AG04450 (cell line): Measurements from ENCODE around the gene TMEM219. TPM values are rescaled to one million over a fixed set of nuclear protein-coding genes. Genes with fewer than 3 reads are reported as not detected.

Experiments used
- CTCF ChIA-PET: fragments of 300-600, 350-600 bp; formaldehyde crosslinking; extraction: SDS; loops from one replicate; lab custom pipeline; 2022; ENCODE audit warnings: antibody characterized with exemption, inconsistent platforms; lab: Charles Lee
- POLR2A ChIA-PET: fragments of 350-600 bp; formaldehyde crosslinking; extraction: SDS; loops from one replicate; lab custom pipeline; 2021; ENCODE audit warnings: antibody characterized with exemption, inconsistent platforms; lab: Yijun Ruan, JAX
- DNase-seq: peaks from one replicate; pipeline ENCODE4 v3.0.0-alpha.2; 2011; ENCODE audit warnings: low read depth, low spot score
- H3K27ac ChIP-seq: one replicate; pipeline ENCODE4 v1.5.1; 2012; ENCODE audit warnings: low read depth, low read length, control low read depth
- H3K27me3 ChIP-seq: one replicate; pipeline ENCODE4 v1.6.0; 2012; ENCODE audit warnings: low read length; ENCODE audit not compliant: control insufficient read depth, insufficient read depth
- H3K4me3 ChIP-seq: 2 replicates; pipeline ENCODE4 v1.5.1; 2011; ENCODE audit warnings: mild to moderate bottlenecking, low read depth, low read length, control low read depth
- H3K9me3 ChIP-seq: 2 replicates; pipeline ENCODE4 v1.5.1; 2012; ENCODE audit warnings: low read length; ENCODE audit not compliant: control insufficient read depth, insufficient read depth
- CTCF ChIP-seq: IDR thresholded peaks from 2 replicates; pipeline ENCODE4 v1.5.1; 2011; ENCODE audit warnings: low read depth, low read length, control low read depth, inconsistent platforms
- polyA plus RNA-seq: library from polyadenylated mRNA; depleted of rRNA; stranded (reverse); fragments of >200 nt; gene quantifications from 2 replicates; pipeline ENCODE4 v1.2.3, GENCODE V29; 2011

The TMEM219 gene
- polyA plus RNA-seq, 1 experiment: 88.6 TPM

- CTCF ChIA-PET: interaction anchor here (0.5 kb wide), 2 partner anchors 8 to 158 kb away, joined by 3 to 4 read pairs; no protein-coding TSS in a partner anchor
- H3K9me3 ChIP-seq: no peaks in the 10 kb centered on the region; the same call in 1 of the 2 replicates
- no peak for TF ChIP-seq CTCF
Observed at GRCh38 chr16:30006659-30007377, 44.9 kb downstream of the TMEM219 start.

GRCh38 chr16:30007378-30007895 is 45.6 kb downstream of the TMEM219 start:
- TF ChIP-seq CTCF: no peak
- CTCF ChIA-PET: interaction anchor here (0.5 kb wide), 1 partner anchor 9 kb away, joined by 3 read pairs; no protein-coding TSS in a partner anchor
- Histone ChIP-seq H3K27me3 (peaks cover 26% of the 10 kb centered on the region), H3K9me3 (no peaks in the 10 kb centered on the region; the same call in 1 of the 2 replicates), H3K4me3 (no peak overlapping the region), H3K27ac (no peak overlapping the region)
- DNase-seq: no peak
- POLR2A ChIA-PET: interaction anchor here (0.6 to 1.2 kb wide), 2 partner anchors 81 to 98 kb away, joined by 3 to 7 read pairs; no protein-coding TSS in a partner anchor

More at GRCh38 chr16:30006659-30007377, 44.9 kb downstream of the TMEM219 start:
- no peak for DNase-seq
- Histone ChIP-seq H3K27ac (no peak overlapping the region), H3K4me3 (no peak overlapping the region), H3K27me3 (peaks cover 21% of the 10 kb centered on the region)
- POLR2A ChIA-PET: interaction anchor here (0.6 to 1.2 kb wide), 2 partner anchors 80 to 97 kb away, joined by 3 to 7 read pairs; no protein-coding TSS in a partner anchor

- Histone ChIP-seq H3K27me3 (peaks cover 26% of the 10 kb centered on the region), H3K9me3 (no peaks in the 10 kb centered on the region; the same call in 1 of the 2 replicates), H3K27ac (no peak overlapping the region), H3K4me3 (no peak overlapping the region)
- CTCF ChIA-PET: interaction anchor here (0.7 kb wide), 1 partner anchor 115 kb away, joined by 3 read pairs; no protein-coding TSS in a partner anchor
- POLR2A ChIA-PET: no interaction called here
- DNase-seq: no peak
- TF ChIP-seq CTCF: no peak
Observed at GRCh38 chr16:30009085-30009862, 47.4 kb downstream of the TMEM219 start.

GRCh38 chr16:30009990-30010843 is 48.3 kb downstream of the TMEM219 start:
- no peak for TF ChIP-seq CTCF
- ChIA-PET CTCF (interaction anchor here (0.6 kb wide), 1 partner anchor 156 kb away, joined by 4 read pairs; no protein-coding TSS in a partner anchor), POLR2A (no interaction called here)
- no peak overlapping the region for H3K27ac ChIP-seq
- H3K9me3 ChIP-seq: no peaks in the 10 kb centered on the region; the same call in 1 of the 2 replicates
- H3K4me3 ChIP-seq: peak overlapping the region; percentile 54; the same call in 1 of the 2 replicates
- peaks cover 26% of the 10 kb centered on the region for H3K27me3 ChIP-seq
- DNase-seq: no peak
